Hematopoietic multipotent progenitor cell treated with erythropoietin and hydrocortisone succinate and interleukin-3 and kit ligand, for 6 days (in vitro differentiated cells): ENCODE results near the gene DEDD2.

Source experiments
- DNase-seq: peaks from one replicate; pipeline ENCODE4 v3.0.0-alpha.2; 2015

The DEDD2 gene

GRCh38 chr19:42198676-42199439, 18.6 kb downstream of the DEDD2 start:
- DNase-seq, result peak; percentile 68

GRCh38 chr19:42197375-42197817, 20.1 kb downstream of the DEDD2 start:
- peak; percentile 55 for DNase-seq

GRCh38 chr19:42196011-42197001, 21.2 kb downstream of the DEDD2 start:
- peak; percentile 49 for DNase-seq

GRCh38 chr19:42193706-42194105, 23.8 kb downstream of the DEDD2 start:
- DNase-seq, result no peak

- DNase-seq, result no peak
Measured at GRCh38 chr19:42193294-42193693, 24.2 kb downstream of the DEDD2 start.

- peak; percentile 59 for DNase-seq
Measured at GRCh38 chr19:42191855-42192254, 25.6 kb downstream of the DEDD2 start.

GRCh38 chr19:42191330-42191729, 26.1 kb downstream of the DEDD2 start:
- DNase-seq, result no peak

- DNase-seq, result no peak
Measured at GRCh38 chr19:42189133-42189532, 28.3 kb downstream of the DEDD2 start.

- DNase-seq, result no peak
Measured at GRCh38 chr19:42188665-42189064, 28.8 kb downstream of the DEDD2 start.

- peak; percentile 47 for DNase-seq
Measured at GRCh38 chr19:42185277-42185676, 32.2 kb downstream of the DEDD2 start.

GRCh38 chr19:42184401-42184861, 33.0 kb downstream of the DEDD2 start:
- peak; percentile 87 for DNase-seq

GRCh38 chr19:42178791-42179674, 38.4 kb downstream of the DEDD2 start:
- peak; percentile 20 for DNase-seq

GRCh38 chr19:42177686-42178019, 39.8 kb downstream of the DEDD2 start:
- no peak for DNase-seq

GRCh38 chr19:42176990-42177685, 40.3 kb downstream of the DEDD2 start:
- peak; percentile 80 for DNase-seq

GRCh38 chr19:42176649-42176989, 40.9 kb downstream of the DEDD2 start:
- no peak for DNase-seq

- peak; percentile 29 for DNase-seq
Measured at GRCh38 chr19:42175952-42176648, 41.4 kb downstream of the DEDD2 start.

- DNase-seq, result no peak
Measured at GRCh38 chr19:42174958-42175734, 42.3 kb downstream of the DEDD2 start.

GRCh38 chr19:42174188-42174587, 43.3 kb downstream of the DEDD2 start:
- no peak for DNase-seq

- DNase-seq, result no peak
Measured at GRCh38 chr19:42173695-42174094, 43.8 kb downstream of the DEDD2 start.

- no peak for DNase-seq
Measured at GRCh38 chr19:42172261-42172660, 45.2 kb downstream of the DEDD2 start.

- no peak for DNase-seq
Measured at GRCh38 chr19:42170715-42171114, 46.8 kb downstream of the DEDD2 start.
